Stimulated activated CD4-positive, alpha-beta T cell treated with anti-CD3 and anti-CD28 coated beads, TNF-alpha, amount 100 ng/mL, for 24 hours (primary cell): Measurements from ENCODE around the gene EDN1.

Source experiments
- DNase-seq, 3 experiments: peaks; one replicate each; pipeline ENCODE4 v3.0.0-alpha.2; 2020; ENCODE audit warnings: low read depth in 3 of 3

The EDN1 gene

DNA sequence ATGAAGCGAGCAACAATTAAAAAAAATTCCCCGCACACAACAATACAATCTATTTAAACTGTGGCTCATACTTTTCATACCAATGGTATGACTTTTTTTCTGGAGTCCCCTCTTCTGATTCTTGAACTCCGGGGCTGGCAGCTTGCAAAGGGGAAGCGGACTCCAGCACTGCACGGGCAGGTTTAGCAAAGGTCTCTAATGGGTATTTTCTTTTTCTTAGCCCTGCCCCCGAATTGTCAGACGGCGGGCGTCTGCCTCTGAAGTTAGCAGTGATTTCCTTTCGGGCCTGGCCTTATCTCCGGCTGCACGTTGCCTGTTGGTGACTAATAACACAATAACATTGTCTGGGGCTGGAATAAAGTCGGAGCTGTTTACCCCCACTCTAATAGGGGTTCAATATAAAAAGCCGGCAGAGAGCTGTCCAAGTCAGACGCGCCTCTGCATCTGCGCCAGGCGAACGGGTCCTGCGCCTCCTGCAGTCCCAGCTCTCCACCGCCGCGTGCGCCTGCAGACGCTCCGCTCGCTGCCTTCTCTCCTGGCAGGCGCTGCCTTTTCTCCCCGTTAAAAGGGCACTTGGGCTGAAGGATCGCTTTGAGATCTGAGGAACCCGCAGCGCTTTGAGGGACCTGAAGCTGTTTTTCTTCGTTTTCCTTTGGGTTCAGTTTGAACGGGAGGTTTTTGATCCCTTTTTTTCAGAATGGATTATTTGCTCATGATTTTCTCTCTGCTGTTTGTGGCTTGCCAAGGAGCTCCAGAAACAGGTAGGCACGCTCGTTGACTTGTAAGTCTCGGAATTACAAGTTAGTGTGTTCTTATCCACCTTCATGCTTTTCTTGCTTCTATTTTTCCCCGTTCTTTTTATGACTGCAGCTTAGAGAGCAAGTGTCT is at the start of gene EDN1:
TSS of gene EDN1 (plus strand) at position 429 of the 888 bp plus-strand sequence. CDS start at position 698, 269 bp downstream.
- DNase-seq: peak; percentile 23 to 61 (median 37)

DNA sequence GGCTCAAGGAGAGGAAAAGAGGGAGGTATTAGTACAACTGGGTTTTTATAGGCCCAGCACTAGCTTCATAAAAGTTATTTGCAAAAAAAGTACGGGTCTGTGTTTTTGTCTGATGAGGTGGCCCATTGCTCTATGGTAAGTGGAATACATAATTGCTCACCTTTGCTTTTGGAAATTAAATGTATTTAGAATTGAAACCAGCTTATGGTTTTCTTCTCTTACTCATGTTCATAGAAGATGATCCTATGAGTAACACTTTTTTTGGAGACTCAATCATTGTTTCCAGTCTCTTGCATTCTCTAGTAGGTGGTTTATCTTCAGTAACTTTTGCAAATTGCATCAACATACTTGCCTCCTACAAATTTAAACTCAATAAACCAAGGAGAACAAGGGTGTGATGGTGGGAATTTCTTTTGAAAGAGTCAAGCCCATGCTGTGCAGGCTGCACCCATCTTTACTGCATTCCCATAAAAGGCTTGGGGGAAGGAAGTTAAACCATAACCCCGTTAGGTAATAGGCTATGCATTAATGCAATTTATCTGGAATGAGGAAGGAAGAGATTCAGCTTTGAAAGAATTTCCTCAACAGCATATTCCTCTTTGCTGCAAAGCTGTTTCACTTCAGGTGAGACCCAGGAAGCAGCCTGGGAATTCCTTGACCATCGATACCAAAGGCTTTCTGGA is 48.5 kb upstream of the EDN1 start:
- DNase-seq: no peak

DNA sequence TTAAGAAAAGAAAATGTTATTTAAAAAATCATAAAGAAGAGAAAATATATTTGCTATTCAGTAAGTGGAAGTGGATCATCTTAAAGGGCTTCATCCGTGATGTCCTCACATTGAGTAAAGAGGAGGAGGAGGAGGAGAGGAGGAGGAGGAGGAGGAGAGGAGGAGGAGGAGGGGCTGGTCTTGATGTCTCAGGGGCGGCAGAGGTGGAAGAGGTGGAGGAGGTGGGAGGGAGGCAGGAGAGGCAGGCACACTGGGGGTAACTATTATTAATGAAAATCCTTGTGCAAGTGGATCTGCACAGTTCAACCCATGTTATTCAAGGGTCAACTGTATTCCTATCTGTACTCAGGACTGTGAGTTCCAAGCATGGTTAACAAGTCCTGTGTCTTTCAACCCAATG is 47.0 kb upstream of the EDN1 start:
- DNase-seq: no peak

DNA sequence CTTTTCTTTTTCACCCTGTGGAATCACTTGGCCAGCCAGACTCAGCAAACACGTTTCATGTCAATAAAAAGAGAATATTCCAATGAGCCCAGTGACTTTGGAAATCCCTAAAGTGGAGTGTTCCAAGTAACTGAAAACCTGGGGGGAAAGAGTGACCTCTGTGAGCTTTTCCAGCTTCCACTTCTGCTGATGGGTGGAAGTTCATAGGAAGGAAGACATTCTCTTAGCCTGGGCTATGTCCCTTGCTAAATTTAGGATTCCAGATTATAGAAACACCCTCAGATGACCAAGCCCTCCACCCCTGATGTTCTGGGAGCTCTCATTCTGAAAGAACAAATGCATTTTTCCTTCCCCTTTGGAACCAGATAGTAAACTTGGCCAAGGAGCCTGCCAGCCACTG is 44.8 kb upstream of the EDN1 start:
- no peak for DNase-seq

DNA sequence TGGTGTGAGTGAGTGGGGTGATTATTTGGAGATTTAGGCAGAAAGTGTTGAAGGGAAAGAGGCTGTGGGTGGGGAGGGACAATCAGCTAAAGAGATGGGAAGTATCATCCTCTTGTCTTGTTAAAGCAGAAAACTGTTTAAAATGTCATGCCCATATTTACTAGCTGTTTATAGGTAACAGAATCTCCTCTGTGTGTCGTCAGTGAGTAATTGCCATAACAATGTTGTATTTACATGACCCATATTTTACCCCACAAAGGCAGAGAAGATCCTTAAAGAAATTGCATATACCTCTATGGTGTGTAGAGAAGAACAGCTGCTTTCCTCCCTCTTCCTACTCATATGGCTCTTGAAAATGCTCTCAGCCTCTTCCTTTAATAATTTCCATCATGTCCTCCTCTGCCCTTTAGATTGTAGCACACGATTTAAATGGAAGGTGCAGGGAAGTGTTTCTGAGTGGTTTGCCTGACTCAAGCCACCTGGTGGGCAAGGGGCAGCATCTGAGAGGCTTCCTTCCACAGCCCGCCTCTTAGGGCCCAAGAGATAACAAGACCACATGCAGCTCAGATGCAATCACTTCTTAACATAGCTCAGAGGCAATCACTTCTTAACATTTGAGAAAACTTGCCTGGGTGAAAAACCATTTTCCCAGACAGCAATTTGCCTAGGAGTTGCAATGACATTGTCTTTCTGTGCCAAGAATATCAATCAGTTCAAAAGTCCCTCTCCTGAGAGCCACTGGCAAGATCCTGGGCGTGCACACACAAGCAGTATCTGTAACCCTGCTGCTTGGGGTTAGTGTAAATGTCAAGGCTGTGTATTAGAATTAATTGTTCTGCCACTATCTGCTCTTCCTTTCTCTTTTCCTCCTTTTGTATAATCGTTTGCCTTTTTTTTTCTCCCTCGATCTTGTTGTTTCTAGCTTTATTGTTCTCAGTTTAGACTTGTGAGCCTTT is 44.1 kb upstream of the EDN1 start:
- no peak for DNase-seq

DNA sequence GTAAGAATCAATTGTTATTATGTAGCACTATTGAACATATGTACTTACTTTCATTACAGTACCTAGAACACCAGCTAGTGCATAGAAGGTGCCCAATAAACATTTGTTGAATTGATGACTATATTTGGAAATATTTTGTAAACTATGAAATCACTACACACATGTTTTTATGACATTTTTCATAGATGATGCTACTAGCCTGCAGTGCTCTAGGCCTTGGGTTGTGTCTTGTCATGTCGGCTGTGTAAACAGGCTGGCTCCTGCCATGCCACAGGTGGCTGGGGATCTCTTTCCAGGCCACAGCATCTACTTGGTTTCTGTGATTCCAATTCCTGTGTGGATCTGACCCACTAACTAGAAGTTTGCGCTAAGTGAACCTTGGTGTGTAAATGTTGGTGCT is 43.3 kb upstream of the EDN1 start:
- no peak for DNase-seq

DNA sequence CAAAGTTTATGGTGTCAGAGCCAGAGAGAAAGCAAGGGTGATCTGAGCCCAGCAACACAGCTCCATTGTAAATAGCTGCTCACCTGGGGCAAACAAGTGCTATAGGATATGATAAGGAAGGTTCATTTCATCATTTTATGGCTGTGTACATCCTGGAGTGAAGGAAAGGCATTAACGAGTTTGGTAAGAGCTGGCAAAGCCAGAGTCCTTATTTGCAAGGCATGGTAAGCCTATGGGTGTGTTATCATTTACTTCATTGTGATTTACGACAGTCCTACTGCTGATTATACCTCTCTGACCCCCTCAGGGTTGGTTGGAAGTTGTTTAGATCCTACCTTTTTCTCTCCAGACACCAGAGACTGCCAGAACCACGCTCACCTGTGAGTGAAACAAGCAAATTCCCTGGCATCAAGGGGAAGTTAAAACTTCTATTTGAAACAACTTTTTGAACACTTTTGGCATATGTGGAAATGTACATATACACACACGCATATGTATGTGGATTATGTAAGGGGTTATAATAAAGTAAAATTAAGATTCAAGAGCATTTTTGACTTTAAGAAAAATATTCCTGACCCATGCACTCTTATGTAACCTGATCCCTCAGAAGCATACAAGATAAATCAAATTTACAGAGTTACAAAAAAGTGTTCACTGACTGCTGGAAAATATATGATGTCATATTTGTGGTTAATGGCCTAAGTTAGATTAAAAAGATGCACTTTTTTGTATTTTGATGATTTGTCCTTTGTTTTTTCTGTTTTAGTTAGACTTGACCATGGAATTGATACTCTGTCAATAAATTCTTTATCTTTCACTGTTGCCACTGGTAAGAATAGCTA is 40.4 kb upstream of the EDN1 start:
- no peak for DNase-seq

DNA sequence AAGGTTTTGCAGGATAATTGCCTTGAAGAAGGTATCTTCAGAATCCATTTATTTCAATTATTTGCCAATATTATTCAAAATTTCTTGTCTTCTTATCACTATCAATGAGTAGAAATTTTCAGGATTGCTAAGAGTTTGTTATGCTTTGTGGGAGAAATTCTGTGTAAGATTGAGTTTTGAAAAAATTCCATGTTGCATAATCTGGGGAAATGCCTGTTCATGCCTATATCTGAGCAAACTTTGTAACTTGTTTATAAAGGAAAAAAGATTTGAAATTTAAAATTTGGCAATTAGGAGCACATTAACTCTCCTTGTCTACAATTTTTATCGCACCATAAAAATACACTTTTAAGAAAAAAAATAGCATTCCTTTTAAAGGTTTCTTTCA is 39.8 kb upstream of the EDN1 start:
- no peak for DNase-seq

DNA sequence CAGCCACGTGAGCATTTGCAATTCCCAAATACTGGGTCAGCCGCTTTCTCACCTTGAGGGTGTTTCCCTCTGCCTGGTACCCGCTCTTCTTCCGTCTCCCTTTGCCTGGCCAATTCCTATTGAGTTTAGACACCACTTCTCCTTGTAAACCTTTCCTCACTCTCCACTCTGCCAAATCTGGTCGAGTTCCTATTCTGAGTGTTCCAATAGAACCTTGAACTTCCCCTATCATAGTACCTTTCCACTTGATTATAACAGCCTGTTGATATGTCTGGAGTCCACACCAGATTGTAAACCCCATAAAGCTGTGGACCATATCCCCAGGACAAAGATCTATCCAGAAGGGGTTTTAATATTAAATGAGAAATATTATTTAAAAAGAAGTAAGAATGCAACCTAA is 36.0 kb upstream of the EDN1 start:
- no peak for DNase-seq

DNA sequence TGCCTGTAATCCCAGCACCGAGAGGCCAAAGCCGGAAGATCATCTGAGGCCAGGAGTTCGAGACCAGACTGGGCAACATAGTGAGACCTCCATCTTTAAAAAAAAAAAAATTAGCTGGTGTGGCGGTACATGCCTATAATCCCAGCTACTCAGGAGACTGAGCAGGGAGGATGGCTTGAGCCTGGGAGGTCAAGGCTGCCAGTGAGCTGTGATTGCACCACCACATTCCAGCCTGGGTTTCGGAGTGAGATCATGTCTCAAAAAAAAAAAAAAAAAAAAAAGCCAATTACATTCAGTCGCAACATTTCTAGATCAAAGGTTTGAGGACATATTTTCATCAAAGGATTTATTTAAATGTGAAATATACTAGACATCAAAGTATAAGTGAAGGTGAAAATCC is 32.0 kb upstream of the EDN1 start:
- no peak for DNase-seq

DNA sequence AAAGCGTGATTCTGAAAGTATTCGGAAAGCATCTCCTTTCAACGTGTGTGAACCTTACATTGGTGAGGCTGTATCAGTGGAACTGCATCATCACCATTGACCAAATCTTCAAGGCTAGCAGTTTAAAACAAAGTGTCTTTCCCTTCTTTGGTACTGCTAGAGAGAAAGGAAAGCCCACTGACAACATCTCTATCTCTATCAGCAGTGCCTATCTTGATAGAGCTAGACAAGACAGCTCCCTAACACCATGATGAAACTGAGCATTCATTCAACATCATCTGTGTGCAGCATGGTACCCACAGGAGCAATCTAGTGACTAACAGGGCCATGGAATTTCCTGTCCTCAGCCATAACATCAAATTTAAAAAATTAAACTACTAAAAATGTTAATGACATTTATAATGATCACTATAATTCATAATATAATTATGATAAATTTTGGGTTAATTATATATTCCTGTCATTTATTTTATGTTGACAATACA is 31.5 kb upstream of the EDN1 start:
- DNase-seq: no peak

DNA sequence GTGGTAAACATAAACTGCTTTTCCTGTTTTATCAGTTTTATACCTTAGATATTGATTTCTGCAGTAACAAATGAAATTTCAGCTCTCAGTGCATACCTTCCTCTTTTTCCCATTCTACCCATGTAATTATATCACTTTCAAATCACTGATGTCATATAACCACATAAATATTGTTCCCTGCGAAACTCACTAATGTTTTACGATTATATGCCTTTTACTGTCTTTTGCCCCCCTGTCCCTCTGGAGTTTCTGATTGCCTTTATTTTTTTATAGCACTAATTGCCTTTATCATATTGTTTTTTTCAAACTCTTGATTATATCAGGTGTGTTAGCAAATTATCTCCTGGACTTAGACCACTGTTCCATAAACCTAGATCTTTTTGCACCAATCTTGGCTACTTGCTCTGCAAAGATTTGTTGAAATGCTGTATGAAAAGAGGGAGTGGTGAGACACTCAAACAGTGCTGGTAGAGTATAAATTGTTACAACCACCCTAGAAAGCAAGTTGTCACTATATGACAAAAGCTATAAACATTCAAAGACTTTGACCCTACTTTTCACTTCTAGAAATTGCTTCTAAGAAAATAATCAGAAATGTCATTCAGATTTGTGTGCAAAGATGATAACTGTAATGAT is 29.6 kb upstream of the EDN1 start:
- no peak for DNase-seq

DNA sequence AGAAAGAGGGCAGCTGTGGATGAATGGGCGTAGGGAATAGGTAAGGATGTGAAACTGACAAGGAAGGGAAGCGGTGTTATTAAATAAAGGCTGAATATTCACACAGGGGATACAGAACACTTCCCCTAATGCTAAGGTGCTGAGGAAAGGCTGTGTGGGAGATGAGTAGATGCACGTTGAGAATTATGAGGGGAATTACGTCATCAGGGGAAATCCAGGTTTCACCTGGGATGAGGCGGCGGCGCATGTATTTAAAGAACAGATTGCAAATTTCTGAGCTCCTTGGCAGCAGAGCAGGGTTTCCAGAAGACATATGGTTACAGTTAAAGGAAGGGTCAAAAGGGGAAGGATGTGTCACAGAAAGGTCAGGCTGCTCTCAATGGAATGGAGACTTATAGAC is 28.7 kb upstream of the EDN1 start:
- no peak for DNase-seq

DNA sequence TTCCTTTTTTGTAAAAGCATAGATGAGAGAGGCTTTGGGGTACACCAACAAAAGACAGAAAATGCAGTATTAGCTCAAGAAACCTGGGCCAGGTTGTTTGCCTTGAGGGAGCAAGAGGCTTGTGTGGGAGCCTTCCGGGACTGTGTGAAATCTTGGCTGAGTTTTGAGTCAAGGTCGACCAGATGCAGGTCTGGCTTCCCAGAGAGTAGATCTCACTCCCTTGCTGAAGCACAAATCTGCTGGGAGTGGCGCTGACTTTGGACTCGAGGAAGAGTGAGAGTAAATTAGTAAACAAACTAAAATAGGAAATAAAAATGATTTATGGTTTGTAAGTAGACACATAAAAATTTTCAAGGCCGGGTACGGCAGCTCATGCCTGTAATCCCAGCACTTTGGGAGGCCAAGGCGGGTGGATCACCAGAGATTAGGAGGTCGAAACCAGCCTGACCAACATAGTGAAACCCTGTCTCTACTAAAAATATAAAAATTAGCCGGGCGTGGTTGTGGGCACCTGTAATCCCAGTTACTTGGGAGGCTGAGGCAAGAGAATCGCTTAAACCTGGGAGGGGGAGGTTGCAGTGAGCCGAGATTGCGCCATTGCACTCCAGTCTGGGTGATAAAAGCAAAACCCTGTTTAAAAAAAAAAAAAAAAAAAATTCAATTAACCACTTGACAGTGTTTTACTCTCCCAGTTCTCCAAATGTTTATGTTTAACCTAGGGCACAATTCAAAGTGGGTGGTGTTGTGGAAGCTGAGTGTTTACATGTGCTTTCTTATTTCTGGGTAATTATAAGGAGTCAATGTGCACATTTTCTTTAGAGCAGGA is 27.7 kb upstream of the EDN1 start:
- no peak for DNase-seq

DNA sequence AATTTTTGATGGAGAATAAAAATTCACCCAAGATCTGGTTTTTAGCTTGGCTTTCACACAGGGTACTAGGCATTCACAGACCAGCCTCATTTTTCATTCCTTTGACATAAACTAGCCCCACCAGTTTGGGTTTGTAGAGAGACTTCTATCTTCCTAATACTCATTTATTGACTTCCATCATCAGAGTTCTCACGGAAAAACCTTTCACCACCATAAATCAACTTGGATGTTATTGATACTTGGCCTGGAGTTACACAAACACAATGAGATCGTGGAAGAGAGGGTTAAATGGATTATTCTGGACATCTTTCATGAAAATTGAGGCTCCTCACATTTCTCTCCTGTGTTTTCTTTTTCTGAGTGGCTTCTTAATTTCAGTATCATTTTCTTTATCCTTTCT is 26.8 kb upstream of the EDN1 start:
- DNase-seq: no peak

DNA sequence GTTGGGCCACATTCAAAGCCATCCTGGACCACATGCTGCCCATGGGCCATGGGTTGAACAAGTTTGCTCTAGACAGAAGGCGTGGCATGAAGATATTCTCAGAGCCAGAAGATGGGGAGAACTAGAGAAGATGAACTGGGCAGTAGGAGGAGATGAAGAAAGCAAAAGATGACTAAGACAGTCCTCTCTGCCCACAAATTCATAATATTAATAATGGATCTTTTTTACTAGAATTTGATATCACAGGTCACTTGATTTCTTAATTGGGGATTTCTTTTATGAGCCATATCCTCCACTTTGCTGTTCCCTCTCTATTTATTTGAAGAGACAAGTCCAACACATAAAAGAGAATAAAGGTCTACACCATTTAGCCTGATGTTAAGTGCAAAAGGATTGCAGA is 25.5 kb upstream of the EDN1 start:
- DNase-seq: no peak

DNA sequence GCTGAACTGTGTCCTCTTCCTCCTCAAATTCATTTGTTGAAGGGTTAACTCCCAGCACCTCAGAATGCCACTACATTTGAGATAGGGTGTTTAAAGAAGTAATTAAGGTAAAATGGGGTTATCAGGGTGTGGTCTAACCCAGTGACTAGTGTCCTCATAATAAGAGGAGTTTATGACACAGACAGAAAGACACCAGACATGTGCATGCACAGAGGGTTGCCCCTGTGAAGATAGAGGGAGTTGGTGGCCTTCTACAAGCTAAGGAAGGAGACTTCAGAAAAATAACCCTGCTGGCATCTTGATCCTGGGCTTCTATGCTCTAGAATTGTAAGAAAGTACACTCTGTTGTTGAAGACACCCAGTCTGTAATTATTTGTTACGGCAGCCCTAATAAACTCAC is 24.9 kb upstream of the EDN1 start:
- no peak for DNase-seq

DNA sequence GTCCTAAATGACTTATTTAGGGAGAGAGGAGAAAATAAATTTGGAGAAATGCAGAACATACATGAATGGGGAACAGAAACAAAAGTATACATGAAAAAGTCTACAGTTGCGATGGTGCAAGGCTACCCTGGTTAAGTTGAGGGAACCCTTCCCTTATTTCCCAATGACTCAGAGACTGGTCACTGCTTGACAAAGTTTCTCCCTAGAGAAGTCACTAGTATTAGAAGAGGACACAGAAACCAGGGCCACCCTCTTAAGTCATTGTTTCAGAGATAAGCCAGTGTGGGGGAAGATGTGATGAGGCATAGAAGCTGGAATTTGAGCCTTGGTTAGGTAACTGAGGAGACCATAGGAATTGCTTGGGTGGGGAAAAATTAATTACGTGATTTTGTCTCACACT is 24.4 kb upstream of the EDN1 start:
- DNase-seq: no peak

DNA sequence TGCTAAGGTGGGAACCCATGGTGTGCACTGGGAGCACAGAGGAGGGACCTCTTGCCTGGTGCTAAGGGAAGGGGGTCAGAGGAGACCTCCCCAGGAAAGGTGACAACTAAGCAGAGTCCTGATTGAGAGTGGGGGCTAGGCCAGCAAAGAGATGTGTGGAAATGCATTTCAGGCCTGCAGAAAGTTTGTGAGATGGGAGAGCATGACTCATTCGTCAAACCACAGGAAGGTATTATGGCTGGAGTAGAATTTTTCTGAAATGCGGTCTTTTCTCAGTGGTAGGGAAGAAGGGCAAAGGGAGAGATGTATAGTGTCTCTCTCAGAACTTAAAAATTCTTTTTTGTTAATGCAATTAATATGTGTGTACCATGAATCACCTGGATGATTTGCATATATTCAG is 23.6 kb upstream of the EDN1 start:
- no peak for DNase-seq

DNA sequence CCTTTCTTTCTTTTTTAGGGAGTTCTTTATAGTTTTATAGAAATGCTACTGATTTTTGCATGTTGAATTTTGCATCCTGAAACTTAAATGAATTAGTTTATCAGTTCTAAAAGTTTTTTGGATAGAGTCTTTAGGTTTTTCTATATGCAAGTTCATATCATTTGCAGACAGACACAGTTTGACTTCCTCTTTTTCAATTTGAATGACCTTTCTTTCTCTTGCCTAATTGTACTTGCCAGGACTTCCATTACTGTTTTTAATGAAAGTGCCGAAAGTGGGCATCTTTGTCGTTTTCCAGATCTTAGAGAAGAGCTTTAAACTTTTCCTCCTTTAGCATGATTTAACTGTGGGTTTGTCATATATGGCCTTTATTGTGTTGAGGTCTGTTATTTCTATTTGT is 21.1 kb upstream of the EDN1 start:
- no peak for DNase-seq
